H9 (cell line): Measurements from ENCODE around the gene TMEM242. TPM values are rescaled to one million over a fixed set of nuclear protein-coding genes. Genes with fewer than 3 reads are reported as not detected.

Source experiments
- DNase-seq: peaks from one replicate; pipeline ENCODE4 v3.0.0-alpha.2; 2017
- H2AFZ ChIP-seq: one replicate; pipeline ENCODE4 v1.6.1; 2013; ENCODE audit warnings: mild to moderate bottlenecking, low read length, control low read depth, moderate library complexity
- H2AK5ac ChIP-seq: 2 replicates; pipeline ENCODE4 v1.6.1; 2013; ENCODE audit warnings: low read length, control low read depth, mixed read lengths; ENCODE audit not compliant: insufficient read length
- H2BK120ac ChIP-seq: one replicate; pipeline ENCODE4 v1.6.1; 2013; ENCODE audit warnings: low read depth, mild to moderate bottlenecking, low read length, control low read depth, inconsistent platforms; ENCODE audit not compliant: poor library complexity, severe bottlenecking
- H2BK12ac ChIP-seq: 2 replicates; pipeline ENCODE4 v1.6.1; 2013; ENCODE audit warnings: low read length, control low read depth, mixed read lengths, low read depth; ENCODE audit not compliant: insufficient read length
- H2BK15ac ChIP-seq: 2 replicates; pipeline ENCODE4 v1.6.1; 2013; ENCODE audit warnings: low read depth, low read length, control low read depth
- H2BK20ac ChIP-seq: one replicate; pipeline ENCODE4 v1.6.1; 2013; ENCODE audit warnings: low read depth, mild to moderate bottlenecking, low read length, control low read depth, inconsistent platforms; ENCODE audit not compliant: poor library complexity, severe bottlenecking
- H2BK5ac ChIP-seq: 2 replicates; pipeline ENCODE4 v1.6.1; 2013; ENCODE audit warnings: low read length, control low read depth, mixed read lengths; ENCODE audit not compliant: insufficient read length
- H3K14ac ChIP-seq: 2 replicates; pipeline ENCODE4 v1.6.1; 2013; ENCODE audit warnings: low read length, control low read depth; ENCODE audit not compliant: insufficient read depth
- H3K18ac ChIP-seq: 2 replicates; pipeline ENCODE4 v1.6.1; 2013; ENCODE audit warnings: low read depth, mild to moderate bottlenecking, mixed read lengths, low read length, control low read depth; ENCODE audit not compliant: insufficient read length
- H3K23ac ChIP-seq: 2 replicates; pipeline ENCODE4 v1.6.1; 2013; ENCODE audit warnings: low read length, control low read depth, mixed read lengths, low read depth; ENCODE audit not compliant: insufficient read length
- H3K23me2 ChIP-seq: 2 replicates; pipeline ENCODE4 v1.6.1; 2013; ENCODE audit warnings: low read depth, mild to moderate bottlenecking, mixed read lengths, low read length, control low read depth; ENCODE audit not compliant: insufficient read length, poor library complexity, severe bottlenecking
- H3K27ac ChIP-seq: 2 replicates; pipeline ENCODE4 v1.5.1; 2013; ENCODE audit warnings: low read length, control low read depth, mixed read lengths, low read depth; ENCODE audit not compliant: insufficient read length
- H3K27me3 ChIP-seq: 2 replicates; pipeline ENCODE4 v1.6.1; 2013; ENCODE audit warnings: low read length, control low read depth, inconsistent platforms; ENCODE audit not compliant: insufficient read depth
- H3K4ac ChIP-seq: 2 replicates; pipeline ENCODE4 v1.6.1; 2013; ENCODE audit warnings: low read depth, mild to moderate bottlenecking, control low read depth, inconsistent platforms, low read length, moderate library complexity
- H3K4me1 ChIP-seq: 2 replicates; pipeline ENCODE4 v1.6.1; 2013; ENCODE audit warnings: low read length, control low read depth, inconsistent platforms; ENCODE audit not compliant: insufficient read depth
- H3K4me2 ChIP-seq: 2 replicates; pipeline ENCODE4 v1.6.1; 2013; ENCODE audit warnings: low read length, control low read depth, mixed read lengths; ENCODE audit not compliant: insufficient read length, insufficient read depth
- H3K56ac ChIP-seq: 2 replicates; pipeline ENCODE4 v1.6.1; 2013; ENCODE audit warnings: low read depth, mild to moderate bottlenecking, mixed read lengths, low read length, control low read depth; ENCODE audit not compliant: insufficient read length
- H3K79me1 ChIP-seq: 2 replicates; pipeline ENCODE4 v1.6.1; 2013; ENCODE audit warnings: low read depth, mild to moderate bottlenecking, moderate library complexity, low read length, control low read depth, inconsistent platforms; ENCODE audit not compliant: insufficient read depth, poor library complexity, severe bottlenecking
- H3K79me2 ChIP-seq: 2 replicates; pipeline ENCODE4 v1.6.1; 2013; ENCODE audit warnings: low read length, control low read depth, inconsistent platforms; ENCODE audit not compliant: insufficient read depth
- H3K9ac ChIP-seq: 2 replicates; pipeline ENCODE4 v1.6.1; 2013; ENCODE audit warnings: low read length, control low read depth, mixed read lengths; ENCODE audit not compliant: insufficient read length; ENCODE audit errors: extremely low read depth
- H3K9me3 ChIP-seq: one replicate; pipeline ENCODE4 v1.6.1; 2013; ENCODE audit warnings: low read depth, low read length, inconsistent platforms; ENCODE audit not compliant: control insufficient read depth
- H3T11ph ChIP-seq: one replicate; pipeline ENCODE4 v1.6.1; 2013; ENCODE audit warnings: mild to moderate bottlenecking, low read length, control low read depth, inconsistent platforms
- H4K20me1 ChIP-seq: one replicate; pipeline ENCODE4 v1.6.1; 2013; ENCODE audit not compliant: control insufficient read depth, insufficient read length, insufficient read depth
- H4K5ac ChIP-seq: 2 replicates; pipeline ENCODE4 v1.6.1; 2013; ENCODE audit warnings: low read depth, mild to moderate bottlenecking, mixed read lengths, low read length, control low read depth; ENCODE audit not compliant: insufficient read length
- H4K8ac ChIP-seq: replicated peaks from 2 replicates; pipeline ENCODE4 v1.6.1; 2013; ENCODE audit warnings: low read length, control low read depth, mixed read lengths, low read depth; ENCODE audit not compliant: insufficient read length
- H4K91ac ChIP-seq: 2 replicates; pipeline ENCODE4 v1.6.1; 2013; ENCODE audit warnings: low read depth, mild to moderate bottlenecking, moderate library complexity, mixed read lengths, low read length, control low read depth; ENCODE audit not compliant: insufficient read length
- H3K27ac Mint-ChIP-seq, 3 experiments: 2 replicates in 2 of 3; 3 replicates in 1 of 3; pipeline ENCODE4 v1.8.0; 2020 to 2021; ENCODE audit warnings: mixed read lengths in 3 of 3, mild to moderate bottlenecking in 1 of 3, moderate library complexity in 1 of 3
- H3K27me3 Mint-ChIP-seq: 2 replicates; pipeline ENCODE4 v1.8.0; 2021; ENCODE audit warnings: low read depth, mild to moderate bottlenecking, moderate library complexity, mixed read lengths
- H3K36me3 Mint-ChIP-seq, 3 experiments: 2 replicates in 2 of 3; 3 replicates in 1 of 3; pipeline ENCODE4 v1.8.0; 2020 to 2021; ENCODE audit warnings: low read depth in 3 of 3, mixed read lengths in 3 of 3; ENCODE audit not compliant: insufficient read depth in 1 of 3
- H3K4me1 Mint-ChIP-seq, 2 experiments: 2 replicates each; pipeline ENCODE4 v1.8.0; 2020; ENCODE audit warnings: mixed read lengths in 2 of 2
- H3K4me3 Mint-ChIP-seq, 2 experiments: 2 replicates in 1 of 2; 3 replicates in 1 of 2; pipeline ENCODE4 v1.8.0; 2020 to 2021; ENCODE audit warnings: mild to moderate bottlenecking in 2 of 2, mixed read lengths in 2 of 2, moderate library complexity in 1 of 2
- H3K9me3 Mint-ChIP-seq, 2 experiments: 2 replicates in 1 of 2; 3 replicates in 1 of 2; pipeline ENCODE4 v1.8.0; 2020; ENCODE audit warnings: mild to moderate bottlenecking in 2 of 2, mixed read lengths in 2 of 2, moderate library complexity in 1 of 2
- CTCF ChIP-seq: fragments of 200-600 bp; sonication (generic); conservative IDR thresholded peaks from 3 replicates; pipeline ENCODE4 v1.8.0; 2021; ENCODE audit warnings: antibody characterized with exemption, mild to moderate bottlenecking
- WGBS: extraction: QIAGEN DNeasy Blood & Tissue Kit; methylation state at CpG from one replicate; pipeline ENCODE4 v1.1.7; 2013; ENCODE audit warnings: missing lambda C conversion rate, low lambda C conversion rate, mixed read lengths; ENCODE audit not compliant: insufficient read length; ENCODE audit errors: extremely low coverage; 5-methylcytosine and 5-hydroxymethylcytosine counted together
- total RNA-seq: library from RNA; stranded (reverse); gene quantifications from 2 replicates; pipeline ENCODE4 v1.2.1, GENCODE V29; 2021

The TMEM242 gene
- total RNA-seq, 1 experiment from 2014 or later, result 10.5 TPM

- Mint-ChIP-seq H3K9me3 (peaks cover 3 to 4% of the 10 kb centered on the region in 2 experiments), H3K27ac (peak overlapping the region in 1 of 3 experiments; percentile 55; a peak in 1 of 7 replicates), H3K4me1 (peaks cover 3 to 4% of the 10 kb centered on the region in 2 experiments; a peak in 2 of 4 replicates), H3K4me3 (no peak overlapping the region), H3K36me3 (peaks cover 2 to 4% (median 3%) of the 10 kb centered on the region in 3 experiments; a peak in 5 of 7 replicates), H3K27me3 (peaks cover 4% of the 10 kb centered on the region)
- H3K4ac ChIP-seq, result no peak overlapping the region
- H3T11ph ChIP-seq, result no peak overlapping the region
- H2BK20ac ChIP-seq, result no peak overlapping the region
- no peak overlapping the region for H3K23ac ChIP-seq
- H3K4me2 ChIP-seq, result no peak overlapping the region
- no peak for TF ChIP-seq CTCF
- H3K9me3 ChIP-seq, result no peaks in the 10 kb centered on the region
- no CpG with 5 or more reads among the region's 11 CpGs for WGBS
- no peak overlapping the region for H4K91ac ChIP-seq
- no peak overlapping the region for H2AFZ ChIP-seq
- H4K5ac ChIP-seq, result no peak overlapping the region
- H3K27me3 ChIP-seq, result no peaks in the 10 kb centered on the region
- no peak overlapping the region for H4K8ac ChIP-seq
- no peaks in the 10 kb centered on the region for H3K23me2 ChIP-seq
- H3K56ac ChIP-seq, result no peak overlapping the region
- H2BK5ac ChIP-seq, result no peak overlapping the region
- no peak overlapping the region; the same call in 1 of the 2 replicates for H3K14ac ChIP-seq
- no peak overlapping the region for H2AK5ac ChIP-seq
- H4K20me1 ChIP-seq, result peaks cover 2% of the 10 kb centered on the region
- H3K79me2 ChIP-seq, result no peaks in the 10 kb centered on the region
- no peak overlapping the region for H2BK12ac ChIP-seq
- H3K4me1 ChIP-seq, result no peaks in the 10 kb centered on the region
- H3K18ac ChIP-seq, result no peak overlapping the region
- H3K27ac ChIP-seq, result no peak overlapping the region
- H2BK120ac ChIP-seq, result no peak overlapping the region
- H3K79me1 ChIP-seq, result no peaks in the 10 kb centered on the region
- no peak for DNase-seq
- H2BK15ac ChIP-seq, result no peak overlapping the region
- no peak overlapping the region for H3K9ac ChIP-seq
Observed at GRCh38 chr6:157265186-157265585, 58.1 kb downstream of the TMEM242 start.
